Astrocyte (in vitro differentiated cells and primary cell): Measurements from ENCODE around the gene DBNDD2. TPM values are rescaled to one million over a fixed set of nuclear protein-coding genes. Genes with fewer than 3 reads are reported as not detected.

Source experiments
- DNase-seq: peaks from one replicate; pipeline ENCODE4 v3.0.0-alpha.2; 2010; ENCODE audit warnings: low read depth
- FAIRE-seq: peaks from 2 replicates; lab custom pipeline; 2011; peaks lifted over from hg19 to GRCh38; lab: Jason Lieb, UNC
- H2AFZ ChIP-seq: 2 replicates; pipeline ENCODE4 v1.6.0; 2012; ENCODE audit warnings: low read depth, low read length, inconsistent platforms
- H3K27ac ChIP-seq: 2 replicates; pipeline ENCODE4 v1.5.1; 2011; ENCODE audit warnings: low read depth, low read length, inconsistent platforms
- H3K27me3 ChIP-seq: 2 replicates; pipeline ENCODE4 v1.6.0; 2011; ENCODE audit warnings: low read length, inconsistent platforms; ENCODE audit not compliant: insufficient read depth
- H3K36me3 ChIP-seq: 2 replicates; pipeline ENCODE4 v1.5.1; 2011; ENCODE audit warnings: low read length, inconsistent platforms; ENCODE audit not compliant: insufficient read depth
- H3K4me1 ChIP-seq: 2 replicates; pipeline ENCODE4 v1.5.1; 2011; ENCODE audit warnings: low read length, inconsistent platforms; ENCODE audit not compliant: insufficient read depth
- H3K4me2 ChIP-seq: 2 replicates; pipeline ENCODE4 v1.6.0; 2012; ENCODE audit warnings: low read length, inconsistent platforms
- H3K4me3 ChIP-seq: 2 replicates; pipeline ENCODE4 v1.5.1; 2011; ENCODE audit warnings: low read depth, mild to moderate bottlenecking, low read length, inconsistent platforms; ENCODE audit not compliant: insufficient read depth
- H3K79me2 ChIP-seq: 2 replicates; pipeline ENCODE4 v1.6.0; 2012; ENCODE audit warnings: mild to moderate bottlenecking, low read length, inconsistent platforms; ENCODE audit not compliant: insufficient read depth
- H3K9ac ChIP-seq: 2 replicates; pipeline ENCODE4 v1.6.0; 2012; ENCODE audit warnings: mild to moderate bottlenecking, low read length, inconsistent platforms
- H3K9me3 ChIP-seq: 2 replicates; pipeline ENCODE4 v1.5.1; 2012; ENCODE audit warnings: low read depth, mild to moderate bottlenecking, low read length, inconsistent platforms; ENCODE audit not compliant: insufficient read depth
- H4K20me1 ChIP-seq: 2 replicates; pipeline ENCODE4 v1.6.0; 2012; ENCODE audit warnings: low read length, inconsistent platforms; ENCODE audit not compliant: insufficient read depth
- H3K27ac Mint-ChIP-seq: one replicate; pipeline ENCODE4 v1.8.0; 2021; ENCODE audit warnings: mild to moderate bottlenecking, mixed read lengths; ENCODE audit not compliant: unreplicated experiment
- H3K27me3 Mint-ChIP-seq: one replicate; pipeline ENCODE4 v1.8.0; 2021; ENCODE audit warnings: low read depth, mixed read lengths; ENCODE audit not compliant: unreplicated experiment
- H3K36me3 Mint-ChIP-seq: one replicate; pipeline ENCODE4 v1.8.0; 2021; ENCODE audit warnings: low read depth, mixed read lengths; ENCODE audit not compliant: unreplicated experiment
- H3K4me1 Mint-ChIP-seq: one replicate; pipeline ENCODE4 v1.8.0; 2021; ENCODE audit warnings: low read depth, mixed read lengths; ENCODE audit not compliant: unreplicated experiment
- H3K4me3 Mint-ChIP-seq: one replicate; pipeline ENCODE4 v1.8.0; 2021; ENCODE audit warnings: mild to moderate bottlenecking, moderate library complexity, mixed read lengths; ENCODE audit not compliant: unreplicated experiment
- H3K9me3 Mint-ChIP-seq: one replicate; pipeline ENCODE4 v1.8.0; 2021; ENCODE audit warnings: mild to moderate bottlenecking, mixed read lengths; ENCODE audit not compliant: unreplicated experiment
- CTCF ChIP-seq: IDR thresholded peaks from 2 replicates; pipeline ENCODE4 v1.5.1; 2011; ENCODE audit warnings: low read depth, mild to moderate bottlenecking, inconsistent platforms, low read length, moderate library complexity; ENCODE audit not compliant: insufficient read depth
- EZH2 ChIP-seq: IDR thresholded peaks from 2 replicates; pipeline ENCODE4 v1.6.1; 2012; ENCODE audit warnings: mild to moderate bottlenecking, low read length, inconsistent platforms; ENCODE audit not compliant: insufficient read depth
- total RNA-seq: library from RNA; stranded (reverse); gene quantifications from 2 replicates; pipeline ENCODE4 v1.2.1, GENCODE V29; 2021

DBNDD2 gene
- total RNA-seq, 1 donor from 2014 or later: 11.3 TPM

DNA sequence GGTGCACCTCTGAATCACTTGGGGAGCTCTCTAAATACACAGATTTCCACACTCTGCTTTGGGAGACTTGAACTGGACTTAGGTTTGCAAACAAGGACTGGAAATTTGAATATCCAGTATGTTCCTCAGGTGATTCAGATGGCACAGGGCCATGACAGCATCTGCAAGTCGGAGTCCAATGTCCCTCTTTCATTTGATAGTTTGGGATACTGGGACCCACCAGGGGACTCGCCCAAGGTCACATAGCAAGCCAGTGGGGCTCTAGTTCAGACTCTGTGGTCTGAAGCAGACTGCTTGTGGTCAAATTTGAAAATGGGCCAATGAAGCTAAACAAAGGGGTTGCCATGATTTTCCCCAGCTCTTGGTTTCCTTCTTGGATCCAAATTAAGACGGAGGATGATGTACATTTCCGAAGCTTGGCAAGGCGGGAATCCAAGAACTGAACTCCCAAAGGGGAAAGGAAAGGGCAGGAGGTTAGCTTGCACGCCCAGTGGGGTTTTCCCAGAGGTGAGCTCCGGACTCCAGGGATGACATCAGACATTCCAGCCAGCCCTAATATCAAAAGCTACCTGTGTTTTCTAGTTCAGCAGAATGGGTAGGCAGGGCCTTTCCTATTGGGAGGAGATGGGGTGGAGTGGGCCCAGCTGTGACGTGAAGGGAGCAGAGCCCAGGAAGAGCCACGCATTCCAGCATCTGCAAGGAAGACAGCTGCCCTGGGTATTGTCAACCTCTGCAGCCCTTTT lies 48.5 kb upstream of the DBNDD2 start:
- H3K36me3 Mint-ChIP-seq: no peaks in the 10 kb centered on the region
- no peak overlapping the region for H3K4me3 ChIP-seq
- no peaks in the 10 kb centered on the region for H3K27me3 ChIP-seq
- H3K9ac ChIP-seq: peak overlapping the region; percentile 30
- H2AFZ ChIP-seq: peak overlapping the region; percentile 19
- H3K27ac ChIP-seq: peak overlapping the region; percentile 59
- H3K36me3 ChIP-seq: no peaks in the 10 kb centered on the region
- H3K4me1 ChIP-seq: peaks cover 60% of the 10 kb centered on the region
- no peak overlapping the region for H3K4me3 Mint-ChIP-seq
- H3K4me2 ChIP-seq: peak overlapping the region; percentile 69
- H3K27me3 Mint-ChIP-seq: no peaks in the 10 kb centered on the region
- peaks cover 8% of the 10 kb centered on the region for H4K20me1 ChIP-seq
- FAIRE-seq: no peak
- H3K4me1 Mint-ChIP-seq: peaks cover 42% of the 10 kb centered on the region
- peaks cover 11% of the 10 kb centered on the region for H3K79me2 ChIP-seq
- TF ChIP-seq EZH2 (no peak), CTCF (no peak)
- peak; percentile 79 for DNase-seq
- no peaks in the 10 kb centered on the region for H3K9me3 Mint-ChIP-seq
- H3K9me3 ChIP-seq: no peaks in the 10 kb centered on the region
- H3K27ac Mint-ChIP-seq: no peak overlapping the region

GRCh38 chr20:45361793-45362192 lies 46.3 kb upstream of the DBNDD2 start:
- DNase-seq (no peak), FAIRE-seq (no peak)
- H3K27me3 ChIP-seq: no peaks in the 10 kb centered on the region
- H3K4me1 Mint-ChIP-seq: peaks cover 30% of the 10 kb centered on the region
- no peak overlapping the region for H3K27ac ChIP-seq
- H3K27ac Mint-ChIP-seq: no peak overlapping the region
- peak overlapping the region; percentile 27 for H3K4me3 Mint-ChIP-seq
- H2AFZ ChIP-seq: no peak overlapping the region
- no peaks in the 10 kb centered on the region for H3K27me3 Mint-ChIP-seq
- H3K4me1 ChIP-seq: peaks cover 46% of the 10 kb centered on the region
- H3K4me2 ChIP-seq: no peak overlapping the region
- no peaks in the 10 kb centered on the region for H3K36me3 Mint-ChIP-seq
- H4K20me1 ChIP-seq: peaks cover 19% of the 10 kb centered on the region
- H3K4me3 ChIP-seq: no peak overlapping the region
- no peaks in the 10 kb centered on the region for H3K9me3 ChIP-seq
- TF ChIP-seq CTCF (no peak), EZH2 (no peak)
- H3K9ac ChIP-seq: no peak overlapping the region
- H3K9me3 Mint-ChIP-seq: no peaks in the 10 kb centered on the region
- peaks cover 5% of the 10 kb centered on the region for H3K36me3 ChIP-seq
- peaks cover 28% of the 10 kb centered on the region for H3K79me2 ChIP-seq
